HG02943 (cell line): ENCODE results near the gene AICDA.

Experiments used
- ATAC-seq: cut with Tn5 transposase; IDR thresholded peaks from one replicate; pipeline ENCODE4 v1.9.1; 2021; ENCODE audit warnings: mild to moderate bottlenecking, low read depth, moderate library complexity; ENCODE audit not compliant: unreplicated experiment

AICDA gene

GRCh38 chr12:8561011-8561410 is 51.6 kb downstream of the AICDA start:
- no peak for ATAC-seq

GRCh38 chr12:8559676-8560075 is 53.0 kb downstream of the AICDA start:
- no peak for ATAC-seq

GRCh38 chr12:8556531-8557097 is 56.0 kb downstream of the AICDA start:
- ATAC-seq = no peak

- no peak for ATAC-seq
Measured at GRCh38 chr12:8554451-8555195, 58.0 kb downstream of the AICDA start.

- no peak for ATAC-seq
Measured at GRCh38 chr12:8553088-8553627, 59.5 kb downstream of the AICDA start.
